ENCODE results near the gene RAP2A.

DNA sequence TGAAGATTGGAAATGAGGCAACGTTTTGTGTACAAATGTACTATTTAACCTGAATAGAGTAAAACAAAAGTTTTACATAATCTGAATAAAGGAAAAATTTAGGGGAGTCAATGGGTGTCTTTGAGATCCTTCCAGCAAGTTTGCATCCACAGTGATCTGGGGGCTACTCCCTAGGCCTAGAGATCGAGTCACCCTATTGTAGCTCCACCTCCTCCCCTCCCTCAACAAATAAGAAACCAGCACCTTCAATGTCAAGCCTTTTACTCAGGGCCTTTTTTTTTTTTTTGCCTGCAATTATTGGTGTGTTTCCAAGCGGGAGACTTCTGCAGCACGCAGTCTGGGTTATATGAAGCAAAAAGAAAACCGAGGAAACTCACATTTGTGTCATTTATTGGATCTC, 16.3 kb upstream of the RAP2A start:
- TF ChIP-seq TEAD4 (IDR thresholded peaks at IDR 0.05; ENCODE audit: low read length) (no peak), TEAD4 (CRISPR knock-in tag; IDR thresholded peaks at IDR 0.05; ENCODE audit: borderline replicate concordance) (no peak), PML (IDR thresholded peaks at IDR 0.05; ENCODE audit: low read length) (no peak), POLR2G (IDR thresholded peaks at IDR 0.05; ENCODE audit: low read depth, low read length) (no peak), ZBTB7A (IDR thresholded peaks at IDR 0.05; ENCODE audit: borderline replicate concordance, control insufficient read depth, low read depth, low read length) (no peak), KAT7 (CRISPR knock-in tag; IDR thresholded peaks at IDR 0.05; ENCODE audit: borderline replicate concordance) (no peak), NCOA1 (IDR thresholded peaks at IDR 0.05; ENCODE audit: low read depth) (no peak), GABPB1 (CRISPR knock-in tag; IDR thresholded peaks at IDR 0.05) (no peak), SOX6 (IDR thresholded peaks at IDR 0.05) (no peak), ZBTB1 (CRISPR knock-in tag; IDR thresholded peaks at IDR 0.05; ENCODE audit: borderline replicate concordance, low read depth) (no peak), SPI1 (IDR thresholded peaks at IDR 0.05; ENCODE audit: borderline replicate concordance, low read depth, low read length) (no peak), TBL1XR1 (IDR thresholded peaks at IDR 0.05; ENCODE audit: low read length in 2 of 2) (no peak), TAL1 (IDR thresholded peaks at IDR 0.05) (no peak)
- TF ChIP-seq, protein P1, sequence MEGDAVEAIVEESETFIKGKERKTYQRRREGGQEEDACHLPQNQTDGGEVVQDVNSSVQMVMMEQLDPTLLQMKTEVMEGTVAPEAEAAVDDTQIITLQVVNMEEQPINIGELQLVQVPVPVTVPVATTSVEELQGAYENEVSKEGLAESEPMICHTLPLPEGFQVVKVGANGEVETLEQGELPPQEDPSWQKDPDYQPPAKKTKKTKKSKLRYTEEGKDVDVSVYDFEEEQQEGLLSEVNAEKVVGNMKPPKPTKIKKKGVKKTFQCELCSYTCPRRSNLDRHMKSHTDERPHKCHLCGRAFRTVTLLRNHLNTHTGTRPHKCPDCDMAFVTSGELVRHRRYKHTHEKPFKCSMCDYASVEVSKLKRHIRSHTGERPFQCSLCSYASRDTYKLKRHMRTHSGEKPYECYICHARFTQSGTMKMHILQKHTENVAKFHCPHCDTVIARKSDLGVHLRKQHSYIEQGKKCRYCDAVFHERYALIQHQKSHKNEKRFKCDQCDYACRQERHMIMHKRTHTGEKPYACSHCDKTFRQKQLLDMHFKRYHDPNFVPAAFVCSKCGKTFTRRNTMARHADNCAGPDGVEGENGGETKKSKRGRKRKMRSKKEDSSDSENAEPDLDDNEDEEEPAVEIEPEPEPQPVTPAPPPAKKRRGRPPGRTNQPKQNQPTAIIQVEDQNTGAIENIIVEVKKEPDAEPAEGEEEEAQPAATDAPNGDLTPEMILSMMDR (IDR thresholded peaks at IDR 0.05 in 2 of 3, conservative IDR thresholded peaks at IDR 0.05 in 1 of 3; ENCODE audit: insufficient read depth in 2 of 3, low read depth in 1 of 3, low read length in 3 of 3): no peak
